Body of pancreas (tissue), 4 donors: Measurements from ENCODE around the gene C10orf95.

Experiments
- CTCF ChIP-seq, 7 experiments: fragments of 450-650 bp in 4 of 7; fragments of 200-600 bp in 3 of 7; sonication (generic) in 3 of 7; IDR thresholded peaks; one replicate each; pipeline ENCODE4 v1.5.1; 2016 to 2019; ENCODE audit warnings: antibody characterized with exemption in 7 of 7
- POLR2A ChIP-seq, 3 donors: fragments of 450-650 bp; IDR thresholded peaks; one replicate each; pipeline ENCODE4 v1.6.1; 2016; ENCODE audit warnings: antibody characterized with exemption in 3 of 3, mild to moderate bottlenecking in 2 of 3

- TF ChIP-seq CTCF (IDR thresholded peaks at IDR 0.05) (no peak), POLR2A (IDR thresholded peaks at IDR 0.05) (no peak)
Measured at GRCh38 chr10:102497545-102497944, 46.2 kb upstream of the C10orf95 start.
